CD4-positive, alpha-beta T cell treated with Interleukin-12 subunit alpha and Interleukin-12 subunit beta, for 1 hour (primary cell): ENCODE results near the gene CDC45.

Experiments
- DNase-seq: peaks from one replicate; pipeline ENCODE4 v3.0.0-alpha.2; 2020

Gene CDC45

GRCh38 chr22:19448739-19449421, 30.8 kb upstream of the CDC45 start:
- DNase-seq: no peak

GRCh38 chr22:19449422-19449767, 30.3 kb upstream of the CDC45 start:
- DNase-seq: no peak

- no peak for DNase-seq
Observed at GRCh38 chr22:19450363-19451175, 29.2 kb upstream of the CDC45 start.

- DNase-seq: no peak
Observed at GRCh38 chr22:19451570-19451969, 28.1 kb upstream of the CDC45 start.

GRCh38 chr22:19453718-19454117, 26.0 kb upstream of the CDC45 start:
- no peak for DNase-seq

GRCh38 chr22:19454156-19454555, 25.6 kb upstream of the CDC45 start:
- DNase-seq: no peak

- no peak for DNase-seq
Observed at GRCh38 chr22:19455033-19455432, 24.7 kb upstream of the CDC45 start.

GRCh38 chr22:19455585-19456370, 23.9 kb upstream of the CDC45 start:
- no peak for DNase-seq

- DNase-seq: no peak
Observed at GRCh38 chr22:19456541-19456940, 23.2 kb upstream of the CDC45 start.

GRCh38 chr22:19457828-19458428, 21.8 kb upstream of the CDC45 start:
- DNase-seq: no peak

GRCh38 chr22:19460036-19460435, 19.7 kb upstream of the CDC45 start:
- DNase-seq: no peak

- DNase-seq: no peak
Observed at GRCh38 chr22:19461506-19461905, 18.2 kb upstream of the CDC45 start.

GRCh38 chr22:19463008-19463407, 16.7 kb upstream of the CDC45 start:
- DNase-seq: no peak

GRCh38 chr22:19463491-19464469, 15.9 kb upstream of the CDC45 start:
- no peak for DNase-seq

GRCh38 chr22:19464546-19464945, 15.2 kb upstream of the CDC45 start:
- no peak for DNase-seq

GRCh38 chr22:19464975-19465374, 14.7 kb upstream of the CDC45 start:
- no peak for DNase-seq

GRCh38 chr22:19466126-19466716, 13.5 kb upstream of the CDC45 start:
- no peak for DNase-seq

- DNase-seq: no peak
Observed at GRCh38 chr22:19466848-19467752, 12.6 kb upstream of the CDC45 start.

- no peak for DNase-seq
Observed at GRCh38 chr22:19467912-19468311, 11.8 kb upstream of the CDC45 start.

GRCh38 chr22:19469421-19469820, 10.3 kb upstream of the CDC45 start:
- DNase-seq: no peak

GRCh38 chr22:19470010-19470409, 9.7 kb upstream of the CDC45 start:
- DNase-seq: no peak
